ENCODE results near the gene STX16. TPM values are rescaled to one million over a fixed set of nuclear protein-coding genes. Genes with fewer than 3 reads are reported as not detected.

STX16 gene
- total and polyA plus RNA-seq, 9 of the 15 experiments (the other 6 are each of a cell fraction or from before 2014, with no cell fraction given) = 4.4 to 43.5 (median 14.7) TPM

DNA sequence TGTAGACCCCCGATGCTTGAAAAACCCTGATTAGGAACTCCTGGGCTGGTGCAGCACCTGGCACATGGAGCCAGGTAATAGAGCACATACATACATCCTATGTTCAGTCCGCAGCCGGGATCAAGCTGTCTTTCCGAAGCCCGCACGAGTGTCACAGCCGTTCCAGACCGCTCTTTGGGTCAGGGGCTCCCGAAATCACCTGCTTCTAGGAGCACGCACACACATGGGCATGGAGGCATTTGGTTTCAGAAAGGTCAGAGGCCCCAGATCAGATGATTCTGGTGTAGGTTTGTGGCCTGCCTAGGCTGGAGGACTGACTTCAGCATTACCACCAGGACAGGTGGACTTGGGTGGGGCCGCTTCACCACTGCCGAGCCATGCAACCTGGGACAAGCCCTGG, 42.1 kb upstream of the STX16 start:
- intact Hi-C loops (cut with micrococcal nuclease) = no loop called here
- CTCF ChIA-PET (ENCODE audit: low intra/inter-chr PET ratio) = no interaction called here

More for the DNA sequence above, 42.1 kb upstream of the STX16 start:
- no TSS peak for BruUV-seq (replicated peaks)
- POLR2A ChIA-PET = interaction anchor here (1.4 kb wide), 1 partner anchor 9 kb away, joined by 3 read pairs; no protein-coding TSS in a partner anchor
- no peaks in the 10 kb centered on the region for H3K79me2 ChIP-seq (ENCODE audit: control insufficient read depth, insufficient read depth, low read length)
- H3K4me2 ChIP-seq (ENCODE audit: insufficient read depth, low read length) = no peak overlapping the region
- H3K9ac ChIP-seq (ENCODE audit: insufficient read depth in 1 of 2, low read depth in 2 of 2, low read length in 2 of 2) = no peak overlapping the region
- no peaks in the 10 kb centered on the region for H3K9me3 ChIP-seq (replicated peaks; ENCODE audit: control insufficient read depth, insufficient read depth, low read depth, low read length)
- H3K9me1 ChIP-seq (ENCODE audit: control insufficient read depth, insufficient read depth, low read length) = no peaks in the 10 kb centered on the region
- FAIRE-seq = no peak
- no peak overlapping the region for H2AFZ ChIP-seq (ENCODE audit: low read depth, low read length)
- no peaks in the 10 kb centered on the region for H3K36me3 ChIP-seq (ENCODE audit: control insufficient read depth, insufficient read depth, low read length)
- H3K4me1 ChIP-seq (replicated peaks in 1 of 2; ENCODE audit: control insufficient read depth in 2 of 2, insufficient read depth in 2 of 2, low read length in 2 of 2) = peaks cover 0 to 7% of the 10 kb centered on the region in 2 experiments; a peak in 1 of 5 replicates
- in situ Hi-C loops (cut with MboI) = no loop called here
- no peak for ATAC-seq
- H4K20me1 ChIP-seq (replicated peaks; ENCODE audit: control insufficient read depth, insufficient read depth, low read length) = no peaks in the 10 kb centered on the region; the same call in none of the 2 replicates
- H3K4me3 ChIP-seq = no peak overlapping the region
- DNase-seq (ENCODE audit: extremely low read depth in 1 of 4, low spot score in 3 of 4) = no peak
- H3K27me3 ChIP-seq (ENCODE audit: control insufficient read depth in 2 of 2, insufficient read depth in 2 of 2, low read length in 2 of 2) = peaks cover 37 to 77% of the 10 kb centered on the region in 2 experiments
- WGBS (ENCODE audit: insufficient coverage, low coverage, missing lambda C conversion rate) = 6% methylated on average over 12 of the region's 12 CpGs
- TF ChIP-seq ZBED1 (IDR thresholded peaks at IDR 0.05) = no peak
- TF ChIP-seq ELF4 (CRISPR knock-in tag; IDR thresholded peaks at IDR 0.05) = no peak
- no peak for TF ChIP-seq MEF2A (IDR thresholded peaks at IDR 0.05; ENCODE audit: control insufficient read depth, low read depth, low read length)
- TF ChIP-seq, protein P1, sequence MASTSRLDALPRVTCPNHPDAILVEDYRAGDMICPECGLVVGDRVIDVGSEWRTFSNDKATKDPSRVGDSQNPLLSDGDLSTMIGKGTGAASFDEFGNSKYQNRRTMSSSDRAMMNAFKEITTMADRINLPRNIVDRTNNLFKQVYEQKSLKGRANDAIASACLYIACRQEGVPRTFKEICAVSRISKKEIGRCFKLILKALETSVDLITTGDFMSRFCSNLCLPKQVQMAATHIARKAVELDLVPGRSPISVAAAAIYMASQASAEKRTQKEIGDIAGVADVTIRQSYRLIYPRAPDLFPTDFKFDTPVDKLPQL (IDR thresholded peaks at IDR 0.05; ENCODE audit: extremely low read depth, insufficient read length) = no peak
- no peak for TF ChIP-seq RFX7 (CRISPR knock-in tag; IDR thresholded peaks at IDR 0.05)
- no peak for TF ChIP-seq MTF1 (CRISPR knock-in tag; IDR thresholded peaks at IDR 0.05; ENCODE audit: borderline replicate concordance)
- TF ChIP-seq PCBP2 (IDR thresholded peaks at IDR 0.05; ENCODE audit: low read depth, low read length, poor library complexity, severe bottlenecking) = no peak
- TF ChIP-seq PTBP1 (IDR thresholded peaks at IDR 0.05; ENCODE audit: low read depth, low read length) = no peak
- no peak for TF ChIP-seq HMG20A (CRISPR knock-in tag; conservative IDR thresholded peaks at IDR 0.05)
- no peak overlapping the region for H3K27ac ChIP-seq (ENCODE audit: extremely low read depth, low read depth, low read length)
